OCI-LY3 (cell line): ENCODE data around the gene ARFRP1.
A peak's percentile ranks its signal among the peaks of the same experiment; 100 is the strongest.

Source experiments
- H2AFZ ChIP-seq: fragments of 200-600, 300-600 bp; shearing (Covaris generic); 2 replicates; pipeline ENCODE4 v1.6.0; 2014; ENCODE audit warnings: antibody characterized with exemption, low read depth, low read length
- H3K27ac ChIP-seq: fragments of 200-600, 300-600 bp; sonication (generic); 2 replicates; pipeline ENCODE4 v1.5.1; 2014; ENCODE audit warnings: mild to moderate bottlenecking, low read length, moderate library complexity, mixed read lengths
- H3K27me3 ChIP-seq: fragments of 200-600, 300-600 bp; sonication (generic); 2 replicates; pipeline ENCODE4 v1.6.1; 2014; ENCODE audit warnings: low read depth, low read length, mixed read lengths
- H3K36me3 ChIP-seq: fragments of 200-600, 300-600 bp; sonication (generic); replicated peaks from 2 replicates; pipeline ENCODE3; 2014; ENCODE audit warnings: low read depth, low read length, mixed read lengths
- H3K4me1 ChIP-seq: fragments of 300-600, 200-600 bp; sonication (generic); 2 replicates; pipeline ENCODE4 v1.6.1; 2014; ENCODE audit warnings: low read length, mixed read lengths
- H3K4me2 ChIP-seq: fragments of 200-600, 300-600 bp; sonication (generic); 2 replicates; pipeline ENCODE4 v1.6.1; 2014; ENCODE audit warnings: low read length, mixed read lengths
- H3K4me3 ChIP-seq: fragments of 300-600, 200-600 bp; sonication (generic); 2 replicates; pipeline ENCODE4 v1.5.1; 2014; ENCODE audit warnings: antibody characterized with exemption, mild to moderate bottlenecking, low read length, moderate library complexity
- H3K79me2 ChIP-seq: fragments of 300-600, 200-600 bp; shearing (Covaris generic); 2 replicates; pipeline ENCODE4 v1.6.1; 2014; ENCODE audit warnings: mild to moderate bottlenecking, low read length, mixed read lengths
- H3K9ac ChIP-seq: fragments of 300-600, 200-600 bp; shearing (Covaris generic); 2 replicates; pipeline ENCODE4 v1.6.0; 2014; ENCODE audit warnings: mild to moderate bottlenecking, low read length, moderate library complexity
- H3K9me3 ChIP-seq: fragments of 200-600, 300-600 bp; shearing (Covaris generic); 2 replicates; pipeline ENCODE4 v1.6.1; 2014; ENCODE audit warnings: low read length, mixed read lengths; ENCODE audit not compliant: insufficient read depth
- H4K20me1 ChIP-seq: fragments of 200-600, 300-600 bp; sonication (generic); 2 replicates; pipeline ENCODE4 v1.6.1; 2016; ENCODE audit warnings: low read length, mixed read lengths; ENCODE audit not compliant: insufficient read depth
- EZH2phosphoT487 ChIP-seq: fragments of 200-600 bp; shearing (Covaris generic); IDR thresholded peaks from 2 replicates; pipeline ENCODE4 v1.6.1; 2018; ENCODE audit warnings: antibody characterized with exemption, mixed run types, low read depth
- TF ChIP-seq, protein P1 (sequence below): fragments of 200-600, 300-600 bp; sonication (generic); IDR thresholded peaks from 2 replicates; pipeline ENCODE4 v1.5.1; 2014; ENCODE audit warnings: antibody characterized with exemption, low read length, low read depth

Gene ARFRP1

DNA sequence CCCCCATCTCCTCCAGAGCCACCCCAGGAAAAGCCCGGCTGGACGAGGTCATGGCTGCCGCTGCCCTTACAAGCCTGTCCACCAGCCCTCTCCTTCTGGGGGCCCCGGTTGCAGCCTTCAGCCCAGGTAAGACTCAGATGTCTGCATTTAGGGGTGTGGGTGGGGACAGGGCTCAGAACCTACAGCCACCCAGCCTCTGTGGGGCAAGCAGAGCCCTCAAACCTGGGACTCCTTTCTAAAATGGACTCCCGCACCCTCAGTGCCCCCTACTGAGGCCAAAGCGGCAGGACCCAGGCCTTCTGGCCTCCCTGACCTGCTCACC lies 33.5 kb upstream of the ARFRP1 start:
- Histone ChIP-seq H3K9ac (no peak overlapping the region), H3K79me2 (no peaks in the 10 kb centered on the region), H3K27ac (no peak overlapping the region), H3K27me3 (no peaks in the 10 kb centered on the region), H3K36me3 (peaks cover 15% of the 10 kb centered on the region), H3K4me3 (peak overlapping the region; percentile 89; the same call in 1 of the 2 replicates), H3K4me1 (peaks cover 29% of the 10 kb centered on the region), H4K20me1 (no peaks in the 10 kb centered on the region), H3K9me3 (no peaks in the 10 kb centered on the region), H2AFZ (no peak overlapping the region), H3K4me2 (peak overlapping the region; percentile 84)
- TF ChIP-seq, protein P1, sequence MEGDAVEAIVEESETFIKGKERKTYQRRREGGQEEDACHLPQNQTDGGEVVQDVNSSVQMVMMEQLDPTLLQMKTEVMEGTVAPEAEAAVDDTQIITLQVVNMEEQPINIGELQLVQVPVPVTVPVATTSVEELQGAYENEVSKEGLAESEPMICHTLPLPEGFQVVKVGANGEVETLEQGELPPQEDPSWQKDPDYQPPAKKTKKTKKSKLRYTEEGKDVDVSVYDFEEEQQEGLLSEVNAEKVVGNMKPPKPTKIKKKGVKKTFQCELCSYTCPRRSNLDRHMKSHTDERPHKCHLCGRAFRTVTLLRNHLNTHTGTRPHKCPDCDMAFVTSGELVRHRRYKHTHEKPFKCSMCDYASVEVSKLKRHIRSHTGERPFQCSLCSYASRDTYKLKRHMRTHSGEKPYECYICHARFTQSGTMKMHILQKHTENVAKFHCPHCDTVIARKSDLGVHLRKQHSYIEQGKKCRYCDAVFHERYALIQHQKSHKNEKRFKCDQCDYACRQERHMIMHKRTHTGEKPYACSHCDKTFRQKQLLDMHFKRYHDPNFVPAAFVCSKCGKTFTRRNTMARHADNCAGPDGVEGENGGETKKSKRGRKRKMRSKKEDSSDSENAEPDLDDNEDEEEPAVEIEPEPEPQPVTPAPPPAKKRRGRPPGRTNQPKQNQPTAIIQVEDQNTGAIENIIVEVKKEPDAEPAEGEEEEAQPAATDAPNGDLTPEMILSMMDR, result no peak
- no peak for TF ChIP-seq EZH2phosphoT487

DNA sequence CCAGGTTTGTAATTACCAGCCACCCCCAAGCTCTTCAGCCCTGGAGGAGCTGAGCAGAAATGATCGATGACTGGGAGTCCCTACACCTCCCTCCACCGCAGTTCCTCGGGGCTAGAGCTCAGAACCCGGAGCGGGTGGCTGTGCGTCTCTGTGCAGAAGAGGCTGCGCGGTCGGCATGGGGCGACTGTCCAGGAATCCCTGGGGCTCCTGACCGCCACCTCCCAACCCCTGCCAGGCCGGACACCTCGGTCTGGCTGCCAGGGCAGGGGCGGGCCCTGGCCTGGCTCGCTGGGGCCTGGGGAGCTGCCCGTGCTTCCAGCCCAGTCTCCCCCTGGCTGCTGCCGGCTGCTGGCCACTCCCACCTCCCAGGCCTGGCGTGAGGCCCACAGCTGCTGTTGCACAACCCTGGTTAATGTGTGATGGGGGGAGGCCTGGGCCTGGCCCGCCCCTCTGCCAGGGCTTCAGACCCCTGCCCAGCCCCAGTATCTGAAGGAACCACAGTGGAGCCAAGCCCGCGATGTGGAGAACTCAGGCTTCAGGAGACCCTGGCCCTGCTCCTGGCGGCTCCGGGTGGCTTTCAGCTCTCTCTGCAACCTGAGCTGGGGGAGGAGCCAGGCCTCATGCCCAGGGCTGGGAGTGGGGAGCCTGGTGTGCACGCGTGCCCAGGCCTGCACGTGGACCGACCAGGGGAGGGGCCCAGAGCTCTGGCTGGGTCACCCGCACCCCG lies 33.0 kb upstream of the ARFRP1 start:
- TF ChIP-seq, protein P1, result no peak
- TF ChIP-seq EZH2phosphoT487, result no peak
- H3K4me1 ChIP-seq, result peaks cover 34% of the 10 kb centered on the region
- H2AFZ ChIP-seq, result no peak overlapping the region
- peak overlapping the region; percentile 20 for H3K27ac ChIP-seq
- H3K27me3 ChIP-seq, result no peaks in the 10 kb centered on the region
- peak overlapping the region; percentile 84 for H3K4me2 ChIP-seq
- peak overlapping the region; percentile 70 for H3K9ac ChIP-seq
- peak overlapping the region; percentile 89 for H3K4me3 ChIP-seq
- no peaks in the 10 kb centered on the region for H3K79me2 ChIP-seq
- H3K9me3 ChIP-seq, result no peaks in the 10 kb centered on the region
- H3K36me3 ChIP-seq, result peaks cover 17% of the 10 kb centered on the region
- H4K20me1 ChIP-seq, result no peaks in the 10 kb centered on the region

DNA sequence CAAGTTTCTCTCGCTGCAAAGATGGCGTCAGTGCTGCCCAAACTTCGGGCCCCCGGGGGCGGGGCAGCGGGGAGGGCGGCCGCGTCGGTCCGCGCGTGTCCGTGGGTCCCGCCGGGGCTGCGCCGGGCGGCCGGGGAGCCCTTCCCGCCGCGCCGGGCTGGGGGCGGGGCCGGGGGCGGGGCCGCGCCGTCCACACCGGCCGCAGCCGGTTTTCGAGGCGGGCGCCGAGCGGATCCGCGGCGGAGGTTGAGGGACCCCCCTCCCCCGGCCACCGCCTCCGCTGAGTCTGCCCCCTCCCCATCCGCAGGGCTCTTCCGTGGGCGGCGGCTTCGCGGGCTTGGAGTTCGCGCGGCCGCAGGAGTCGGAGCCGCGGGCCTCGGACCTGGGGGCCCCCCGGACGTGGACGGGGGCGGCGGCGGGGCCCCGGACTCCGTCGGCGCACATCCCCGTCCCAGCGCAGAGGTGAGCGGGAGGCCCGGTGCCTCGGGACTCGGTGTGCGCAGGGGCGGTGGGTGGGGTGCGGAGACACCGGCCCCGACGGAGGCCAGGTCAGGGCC lies 32.4 kb upstream of the ARFRP1 start:
- no peaks in the 10 kb centered on the region for H3K79me2 ChIP-seq
- no peak overlapping the region for H2AFZ ChIP-seq

More for the DNA sequence above, 32.4 kb upstream of the ARFRP1 start:
- Histone ChIP-seq H3K27ac (peak overlapping the region; percentile 20), H3K4me3 (peak overlapping the region; percentile 89), H3K36me3 (peaks cover 17% of the 10 kb centered on the region), H3K9me3 (no peaks in the 10 kb centered on the region), H4K20me1 (no peaks in the 10 kb centered on the region), H3K4me2 (peak overlapping the region; percentile 84), H3K9ac (peak overlapping the region; percentile 70), H3K27me3 (no peaks in the 10 kb centered on the region), H3K4me1 (peaks cover 36% of the 10 kb centered on the region)
- no peak for TF ChIP-seq EZH2phosphoT487
- TF ChIP-seq, protein P1, result no peak
